RWPE2 (cell line): ENCODE data around the gene RNF207.

Experiments used
- ATAC-seq: fragments of 200-7000 bp; cut with Tn5 transposase; 3 replicates; pipeline ENCODE4 v1.9.1; 2021; ENCODE audit warnings: low read depth
- DNase-seq: peaks from one replicate; pipeline ENCODE4 v3.0.0-alpha.2; 2020; ENCODE audit warnings: low spot score
- H3K27ac ChIP-seq: fragments of 450-650 bp; 2 replicates; pipeline ENCODE4 v1.5.1; 2017; ENCODE audit warnings: mild to moderate bottlenecking; ENCODE audit not compliant: poor library complexity, severe bottlenecking
- H3K27me3 ChIP-seq: fragments of 250-450 bp; sonication (Bioruptor Pico); 2 replicates; pipeline ENCODE4 v1.5.1; 2021; ENCODE audit warnings: mild to moderate bottlenecking, moderate library complexity; ENCODE audit not compliant: insufficient read depth, poor library complexity, severe bottlenecking
- H3K36me3 ChIP-seq: fragments of 250-450 bp; sonication (Bioruptor Pico); 2 replicates; pipeline ENCODE4 v1.5.1; 2020; ENCODE audit warnings: low read depth, mild to moderate bottlenecking, moderate library complexity
- H3K4me1 ChIP-seq: fragments of 250-450 bp; sonication (Bioruptor Pico); 2 replicates; pipeline ENCODE4 v1.5.1; 2021; ENCODE audit warnings: mild to moderate bottlenecking, moderate library complexity; ENCODE audit not compliant: insufficient read depth, poor library complexity, severe bottlenecking
- H3K4me3 ChIP-seq: fragments of 250-450 bp; sonication (Bioruptor Pico); 2 replicates; pipeline ENCODE4 v1.5.1; 2021; ENCODE audit warnings: mild to moderate bottlenecking, moderate library complexity; ENCODE audit not compliant: severe bottlenecking
- H3K9me3 ChIP-seq: fragments of 250-450 bp; sonication (Bioruptor Pico); 2 replicates; pipeline ENCODE4 v1.5.1; 2021; ENCODE audit warnings: mild to moderate bottlenecking, moderate library complexity; ENCODE audit not compliant: severe bottlenecking
- CTCF ChIP-seq: fragments of 450-650 bp; IDR thresholded peaks from one replicate; pipeline ENCODE4 v1.5.1; 2017; ENCODE audit warnings: mild to moderate bottlenecking, moderate library complexity; ENCODE audit not compliant: poor library complexity, severe bottlenecking

The RNF207 gene

DNA sequence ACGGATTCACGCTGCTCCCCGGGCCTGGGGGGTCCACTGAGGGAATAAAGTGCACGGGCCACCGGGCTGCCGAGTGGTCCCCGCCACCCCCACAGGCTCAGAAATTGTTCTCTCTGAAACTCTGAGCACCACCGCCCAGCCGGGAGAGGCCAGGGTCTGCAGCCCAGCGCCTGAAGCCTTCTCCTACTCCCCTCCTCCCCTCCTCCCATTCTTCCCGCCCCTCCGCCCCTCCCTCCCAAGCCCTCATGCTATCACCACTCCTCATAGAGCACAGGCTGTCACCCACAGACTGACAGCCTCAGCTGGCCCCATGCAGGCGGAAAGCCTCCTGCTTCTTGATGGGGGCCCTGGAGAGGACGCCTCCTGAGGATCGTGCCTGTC lies 55.7 kb downstream of the RNF207 start:
- Histone ChIP-seq H3K27ac (no peak overlapping the region), H3K27me3 (no peaks in the 10 kb centered on the region), H3K9me3 (no peaks in the 10 kb centered on the region), H3K4me3 (peak overlapping the region; percentile 69), H3K36me3 (0 out of 2 replicates have a peak, but pooled peaks cover 3% of the 10 kb centered on the region), H3K4me1 (peaks cover 5% of the 10 kb centered on the region)
- DNase-seq, result no peak
- ATAC-seq, result peak; percentile 2; the same call in 1 of the 3 replicates
- TF ChIP-seq CTCF, result no peak

GRCh38 chr1:6262555-6263420 lies 56.9 kb downstream of the RNF207 start:
- DNase-seq (no peak), ATAC-seq (no peak)
- Histone ChIP-seq H3K27ac (no peak overlapping the region), H3K27me3 (no peaks in the 10 kb centered on the region), H3K4me3 (no peak overlapping the region), H3K4me1 (peaks cover 13% of the 10 kb centered on the region), H3K36me3 (0 out of 2 replicates have a peak, but pooled peaks cover 3% of the 10 kb centered on the region), H3K9me3 (no peaks in the 10 kb centered on the region)
- no peak for TF ChIP-seq CTCF

DNA sequence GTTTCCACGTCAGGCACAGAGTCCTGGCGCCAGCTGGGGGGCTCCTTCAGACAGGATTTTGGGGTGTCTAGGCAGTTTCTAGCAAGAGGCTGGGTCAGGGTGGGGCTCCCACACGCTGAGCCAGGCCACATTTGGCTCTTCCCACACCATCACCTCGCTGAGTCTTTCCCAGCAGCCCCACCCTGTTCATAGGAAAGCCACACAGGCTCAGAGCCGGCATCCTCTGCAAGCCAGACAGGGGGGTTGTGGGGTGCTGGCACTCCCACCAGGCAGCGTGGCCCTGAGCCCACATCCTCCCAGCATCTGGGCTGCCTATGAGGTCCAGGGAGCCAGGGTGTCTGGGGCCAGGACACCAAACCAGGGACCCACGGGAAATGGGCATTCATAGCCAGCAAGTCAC lies 57.8 kb downstream of the RNF207 start:
- no peak for TF ChIP-seq CTCF
- H3K27ac ChIP-seq, result no peak overlapping the region
- H3K36me3 ChIP-seq, result 0 out of 2 replicates have a peak, but pooled peaks cover 3% of the 10 kb centered on the region
- peaks cover 17% of the 10 kb centered on the region for H3K4me1 ChIP-seq
- H3K4me3 ChIP-seq, result no peak overlapping the region
- ATAC-seq (no peak), DNase-seq (no peak)
- no peaks in the 10 kb centered on the region for H3K27me3 ChIP-seq
- H3K9me3 ChIP-seq, result no peaks in the 10 kb centered on the region

DNA sequence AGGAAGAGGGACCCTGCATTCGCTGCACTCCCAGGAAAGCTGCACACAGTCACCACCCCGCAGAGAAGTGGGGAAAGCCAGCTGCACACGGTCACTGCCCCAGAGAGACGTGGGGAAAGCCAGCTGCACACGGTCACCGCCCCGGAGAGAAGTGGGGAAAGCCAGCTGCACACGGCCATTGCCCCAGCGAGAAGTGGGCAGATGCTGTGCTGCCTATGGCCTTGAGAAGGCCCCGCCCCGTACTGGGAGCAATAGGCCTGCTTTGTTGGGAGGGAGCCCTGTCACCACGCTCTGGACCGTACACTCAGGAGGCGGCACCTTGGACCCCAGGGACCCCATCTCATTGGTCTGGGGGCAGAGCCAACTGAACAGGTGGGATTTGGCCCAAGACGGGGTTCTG lies 59.2 kb downstream of the RNF207 start:
- peaks cover 14% of the 10 kb centered on the region for H3K4me1 ChIP-seq
- DNase-seq (no peak), ATAC-seq (no peak)
- no peak overlapping the region for H3K27ac ChIP-seq
- no peak for TF ChIP-seq CTCF
- H3K9me3 ChIP-seq, result no peaks in the 10 kb centered on the region
- no peak overlapping the region for H3K4me3 ChIP-seq
- 0 out of 2 replicates have a peak, but pooled peaks cover 3% of the 10 kb centered on the region for H3K36me3 ChIP-seq
- no peaks in the 10 kb centered on the region for H3K27me3 ChIP-seq

DNA sequence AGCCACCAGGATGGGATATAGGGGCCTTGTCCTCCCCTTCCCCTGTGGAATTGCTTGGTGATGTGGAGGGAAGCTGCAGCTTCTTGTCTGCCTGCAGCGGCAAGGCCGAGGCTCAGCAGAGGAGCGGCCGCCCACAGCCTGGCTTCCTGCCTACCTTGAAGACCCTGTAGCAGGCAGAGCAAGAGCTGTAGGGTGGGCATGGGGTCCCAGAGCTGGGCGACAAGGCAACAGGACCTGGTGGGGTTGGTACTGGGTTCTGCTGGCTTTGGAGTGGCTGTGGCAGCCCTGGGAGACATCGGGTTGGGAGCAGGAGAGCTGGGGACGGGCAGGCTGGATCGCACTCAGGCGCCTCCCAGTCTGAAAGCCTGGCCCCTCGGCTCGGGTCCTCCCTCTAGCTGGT lies 60.7 kb downstream of the RNF207 start:
- H3K9me3 ChIP-seq, result no peaks in the 10 kb centered on the region
- no peak overlapping the region for H3K4me3 ChIP-seq
- ATAC-seq (no peak), DNase-seq (no peak)
- H3K27ac ChIP-seq, result peak overlapping the region; percentile 46
- H3K36me3 ChIP-seq, result 0 out of 2 replicates have a peak, but pooled peaks cover 3% of the 10 kb centered on the region
- peaks cover 14% of the 10 kb centered on the region for H3K4me1 ChIP-seq
- no peak for TF ChIP-seq CTCF
- no peaks in the 10 kb centered on the region for H3K27me3 ChIP-seq
